ENCODE data around the gene NPTXR.
A peak's percentile ranks its signal among the peaks of the same experiment; 100 is the strongest.

Gene NPTXR

GRCh38 chr22:38873469-38874411 is 29.9 kb upstream of the NPTXR start:
- Histone ChIP-seq H3K4me3 (ENCODE audit: low read depth, low read length) (peak overlapping the region; percentile 60), H3K9me3 (ENCODE audit: control insufficient read depth, insufficient read depth, low read length) (no peaks in the 10 kb centered on the region), H3K4me1 (ENCODE audit: control insufficient read depth, insufficient read depth, low read length) (peaks cover 3% of the 10 kb centered on the region), H3K9ac (ENCODE audit: low read depth, low read length) (no peak overlapping the region), H3K36me3 (ENCODE audit: control insufficient read depth, insufficient read depth, low read length) (peaks cover 5% of the 10 kb centered on the region), H3K27me3 (ENCODE audit: control insufficient read depth, insufficient read depth, low read length) (peaks cover 15% of the 10 kb centered on the region)

GRCh38 chr22:38872831-38873248 is 29.0 kb upstream of the NPTXR start:
- Histone ChIP-seq H3K4me3 (ENCODE audit: low read depth, low read length) (peak overlapping the region; percentile 60), H3K9me3 (ENCODE audit: control insufficient read depth, insufficient read depth, low read length) (no peaks in the 10 kb centered on the region), H3K36me3 (ENCODE audit: control insufficient read depth, insufficient read depth, low read length) (peaks cover 10% of the 10 kb centered on the region), H3K4me1 (ENCODE audit: control insufficient read depth, insufficient read depth, low read length) (peaks cover 3% of the 10 kb centered on the region), H3K9ac (ENCODE audit: low read depth, low read length) (peak overlapping the region; percentile 8), H3K27me3 (ENCODE audit: control insufficient read depth, insufficient read depth, low read length) (peaks cover 13% of the 10 kb centered on the region)

GRCh38 chr22:38872172-38872830 is 28.5 kb upstream of the NPTXR start, which contains the start of gene CBX6:
TSS of gene CBX6 (minus strand) at chr22:38872216. CDS start at chr22:38872190, 26 bp downstream.
- Histone ChIP-seq H3K9me3 (ENCODE audit: control insufficient read depth, insufficient read depth, low read length) (no peaks in the 10 kb centered on the region), H3K4me1 (ENCODE audit: control insufficient read depth, insufficient read depth, low read length) (peaks cover 3% of the 10 kb centered on the region), H3K27me3 (ENCODE audit: control insufficient read depth, insufficient read depth, low read length) (peaks cover 13% of the 10 kb centered on the region), H3K9ac (ENCODE audit: low read depth, low read length) (peak within 1 kb of the TSS; percentile 8), H3K36me3 (ENCODE audit: control insufficient read depth, insufficient read depth, low read length) (peaks cover 16% of the 10 kb centered on the region), H3K4me3 (ENCODE audit: low read depth, low read length) (peak within 1 kb of the TSS; percentile 66)

DNA sequence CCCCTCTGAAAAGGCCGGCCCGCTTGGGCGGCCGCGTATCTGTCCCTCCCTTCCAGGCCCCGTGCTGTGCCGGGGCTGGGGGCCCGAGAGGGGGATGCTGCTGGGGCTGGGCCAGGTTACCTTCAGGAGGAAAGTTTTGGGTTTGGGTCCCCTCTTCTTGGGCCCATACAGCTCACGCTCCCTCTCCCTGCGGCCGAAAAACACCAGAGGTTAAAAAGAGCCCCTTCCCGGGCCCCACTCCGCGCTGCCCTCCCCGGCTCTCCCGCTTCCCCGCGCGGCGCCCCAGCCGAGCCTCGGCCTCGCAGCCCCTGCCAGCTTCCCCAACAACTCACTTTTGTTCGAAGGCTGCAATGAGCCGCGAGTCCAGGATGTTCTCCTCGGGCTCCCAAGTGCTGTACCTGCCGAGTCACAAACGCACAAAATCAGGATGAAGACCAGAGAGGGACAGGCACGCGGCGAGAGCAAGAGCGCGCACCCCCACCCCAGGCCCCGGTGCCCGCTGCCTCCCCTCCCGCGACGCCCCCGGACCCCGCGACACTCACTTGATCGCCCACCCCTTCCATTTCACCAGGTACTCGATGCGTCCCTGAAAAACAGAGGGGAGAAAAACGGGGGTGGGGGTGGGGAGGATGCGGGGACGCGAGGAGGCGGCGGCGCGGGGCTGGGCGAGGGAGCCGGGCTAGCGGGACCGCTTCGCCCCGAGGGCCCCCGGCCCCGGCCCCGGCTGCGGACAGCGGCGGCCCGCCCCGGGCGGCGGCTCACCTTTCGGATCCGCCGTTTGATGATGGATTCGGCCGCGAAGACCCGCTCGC is 27.7 kb upstream of the NPTXR start:
- no peak overlapping the region for H3K9ac ChIP-seq (ENCODE audit: low read depth, low read length)
- peaks cover 17% of the 10 kb centered on the region for H3K36me3 ChIP-seq (ENCODE audit: control insufficient read depth, insufficient read depth, low read length)
- H3K27me3 ChIP-seq (ENCODE audit: control insufficient read depth, insufficient read depth, low read length) = peaks cover 13% of the 10 kb centered on the region
- H3K9me3 ChIP-seq (ENCODE audit: control insufficient read depth, insufficient read depth, low read length) = no peaks in the 10 kb centered on the region
- peak overlapping the region; percentile 66 for H3K4me3 ChIP-seq (ENCODE audit: low read depth, low read length)
- peaks cover 3% of the 10 kb centered on the region for H3K4me1 ChIP-seq (ENCODE audit: control insufficient read depth, insufficient read depth, low read length)

- Histone ChIP-seq H3K9ac (ENCODE audit: low read depth, low read length) (no peak overlapping the region), H3K27me3 (ENCODE audit: control insufficient read depth, insufficient read depth, low read length) (peaks cover 13% of the 10 kb centered on the region), H3K9me3 (ENCODE audit: control insufficient read depth, insufficient read depth, low read length) (no peaks in the 10 kb centered on the region), H3K36me3 (ENCODE audit: control insufficient read depth, insufficient read depth, low read length) (peaks cover 18% of the 10 kb centered on the region), H3K4me3 (ENCODE audit: low read depth, low read length) (peak overlapping the region; percentile 66), H3K4me1 (ENCODE audit: control insufficient read depth, insufficient read depth, low read length) (peaks cover 3% of the 10 kb centered on the region)
These were observed 27.0 kb upstream of the NPTXR start for GRCh38 chr22:38870791-38871359.

DNA sequence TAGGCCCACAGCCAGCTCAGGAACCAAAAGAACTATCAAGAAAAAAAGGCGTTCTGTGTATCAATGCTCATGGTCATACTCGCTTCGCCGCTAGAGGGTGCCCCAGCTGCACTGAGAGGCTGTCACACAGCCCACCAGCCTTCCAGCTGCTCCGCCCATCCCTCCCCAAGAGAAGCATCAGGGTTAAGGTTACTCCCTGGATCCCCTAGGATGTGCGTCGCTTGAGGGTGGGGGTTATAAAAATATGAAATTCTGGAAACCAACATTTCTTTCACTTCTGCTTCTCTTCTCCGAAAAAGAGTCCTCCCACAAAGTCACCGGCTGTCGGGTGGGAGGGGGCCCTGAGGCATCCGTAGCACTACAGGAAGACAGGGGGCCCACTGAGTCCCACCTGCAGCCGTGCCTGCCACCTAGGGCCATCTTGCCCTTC is 26.5 kb upstream of the NPTXR start:
- no peak overlapping the region for H3K9ac ChIP-seq (ENCODE audit: low read depth, low read length)
- peaks cover 3% of the 10 kb centered on the region for H3K4me1 ChIP-seq (ENCODE audit: control insufficient read depth, insufficient read depth, low read length)
- peaks cover 13% of the 10 kb centered on the region for H3K27me3 ChIP-seq (ENCODE audit: control insufficient read depth, insufficient read depth, low read length)
- H3K9me3 ChIP-seq (ENCODE audit: control insufficient read depth, insufficient read depth, low read length) = no peaks in the 10 kb centered on the region
- H3K36me3 ChIP-seq (ENCODE audit: control insufficient read depth, insufficient read depth, low read length) = peaks cover 24% of the 10 kb centered on the region
- H3K4me3 ChIP-seq (ENCODE audit: low read depth, low read length) = peak overlapping the region; percentile 66

GRCh38 chr22:38869663-38870062 is 25.8 kb upstream of the NPTXR start:
- peaks cover 3% of the 10 kb centered on the region for H3K4me1 ChIP-seq (ENCODE audit: control insufficient read depth, insufficient read depth, low read length)
- H3K9ac ChIP-seq (ENCODE audit: low read depth, low read length) = no peak overlapping the region
- H3K36me3 ChIP-seq (ENCODE audit: control insufficient read depth, insufficient read depth, low read length) = peaks cover 26% of the 10 kb centered on the region
- H3K4me3 ChIP-seq (ENCODE audit: low read depth, low read length) = no peak overlapping the region
- H3K9me3 ChIP-seq (ENCODE audit: control insufficient read depth, insufficient read depth, low read length) = no peaks in the 10 kb centered on the region
- H3K27me3 ChIP-seq (ENCODE audit: control insufficient read depth, insufficient read depth, low read length) = peaks cover 9% of the 10 kb centered on the region

DNA sequence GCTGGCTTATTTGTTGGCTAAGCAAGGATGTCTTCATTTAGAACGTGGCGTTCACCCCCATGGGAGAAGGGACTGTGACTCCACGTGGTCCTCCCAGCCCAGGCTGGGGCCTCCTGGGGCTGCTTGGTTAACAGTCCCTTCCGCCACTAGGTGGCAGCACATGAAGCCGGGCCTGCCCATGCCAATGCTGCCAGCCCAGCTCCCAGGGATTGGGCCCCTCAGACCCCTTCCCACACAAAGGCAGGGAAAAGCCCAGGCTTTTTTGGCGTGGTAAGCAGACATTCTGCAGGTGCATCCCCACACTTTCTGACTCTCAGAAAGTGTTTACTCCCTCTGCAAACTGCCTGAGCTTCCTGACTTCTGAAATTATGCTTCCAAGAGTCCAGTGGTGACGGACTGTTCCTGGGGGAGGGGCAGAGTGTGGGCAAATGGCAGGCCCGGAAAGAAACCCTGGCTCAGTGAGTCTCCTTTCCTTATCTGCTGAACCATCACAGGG is 25.1 kb upstream of the NPTXR start:
- Histone ChIP-seq H3K9ac (ENCODE audit: low read depth, low read length) (no peak overlapping the region), H3K36me3 (ENCODE audit: control insufficient read depth, insufficient read depth, low read length) (peaks cover 26% of the 10 kb centered on the region)

GRCh38 chr22:38868286-38868721 is 24.5 kb upstream of the NPTXR start:
- H3K36me3 ChIP-seq (ENCODE audit: control insufficient read depth, insufficient read depth, low read length) = peaks cover 26% of the 10 kb centered on the region
- peaks cover 1% of the 10 kb centered on the region for H3K27me3 ChIP-seq (ENCODE audit: control insufficient read depth, insufficient read depth, low read length)
- H3K4me3 ChIP-seq (ENCODE audit: low read depth, low read length) = no peak overlapping the region
- H3K9me3 ChIP-seq (ENCODE audit: control insufficient read depth, insufficient read depth, low read length) = no peaks in the 10 kb centered on the region
- H3K4me1 ChIP-seq (ENCODE audit: control insufficient read depth, insufficient read depth, low read length) = peaks cover 3% of the 10 kb centered on the region
- H3K9ac ChIP-seq (ENCODE audit: low read depth, low read length) = no peak overlapping the region

More for the DNA sequence above, 25.1 kb upstream of the NPTXR start:
- H3K9me3 ChIP-seq (ENCODE audit: control insufficient read depth, insufficient read depth, low read length) = no peaks in the 10 kb centered on the region
- H3K27me3 ChIP-seq (ENCODE audit: control insufficient read depth, insufficient read depth, low read length) = peaks cover 6% of the 10 kb centered on the region
- no peak overlapping the region for H3K4me3 ChIP-seq (ENCODE audit: low read depth, low read length)
- peaks cover 3% of the 10 kb centered on the region for H3K4me1 ChIP-seq (ENCODE audit: control insufficient read depth, insufficient read depth, low read length)

- no peaks in the 10 kb centered on the region for H3K27me3 ChIP-seq (ENCODE audit: control insufficient read depth, insufficient read depth, low read length)
- H3K9ac ChIP-seq (ENCODE audit: low read depth, low read length) = no peak overlapping the region
- no peak overlapping the region for H3K4me3 ChIP-seq (ENCODE audit: low read depth, low read length)
- no peaks in the 10 kb centered on the region for H3K9me3 ChIP-seq (ENCODE audit: control insufficient read depth, insufficient read depth, low read length)
- peaks cover 5% of the 10 kb centered on the region for H3K4me1 ChIP-seq (ENCODE audit: control insufficient read depth, insufficient read depth, low read length)
- H3K36me3 ChIP-seq (ENCODE audit: control insufficient read depth, insufficient read depth, low read length) = peaks cover 26% of the 10 kb centered on the region
These were observed 23.9 kb upstream of the NPTXR start for GRCh38 chr22:38867471-38868285.

All from iPS-15b (cell line).